Adrenal gland (tissue), 5 donors: ENCODE measurements around the gene CHMP2A.

Experiments used
- POLR2A ChIP-seq, 2 donors: fragments of 450-650 bp; IDR thresholded peaks; one replicate each; pipeline ENCODE4 v1.6.1; 2017; ENCODE audit warnings: antibody characterized with exemption in 2 of 2, mild to moderate bottlenecking in 2 of 2, moderate library complexity in 1 of 2
- TF ChIP-seq, protein P1 (sequence below), 6 experiments: fragments of 450-650 bp in 4 of 6; fragments of 200-600 bp in 2 of 6; sonication (generic) in 1 of 6; IDR thresholded peaks; 1 replicate in 5 of 6; 2 replicates in 1 of 6; pipeline versions ENCODE4 v1.5.1 to v1.8.0; 2016 to 2021; ENCODE audit warnings: antibody characterized with exemption in 6 of 6, mild to moderate bottlenecking in 2 of 6, moderate library complexity in 1 of 6
- donor health status: DM: no; HTN: no; CAD: no.

DNA sequence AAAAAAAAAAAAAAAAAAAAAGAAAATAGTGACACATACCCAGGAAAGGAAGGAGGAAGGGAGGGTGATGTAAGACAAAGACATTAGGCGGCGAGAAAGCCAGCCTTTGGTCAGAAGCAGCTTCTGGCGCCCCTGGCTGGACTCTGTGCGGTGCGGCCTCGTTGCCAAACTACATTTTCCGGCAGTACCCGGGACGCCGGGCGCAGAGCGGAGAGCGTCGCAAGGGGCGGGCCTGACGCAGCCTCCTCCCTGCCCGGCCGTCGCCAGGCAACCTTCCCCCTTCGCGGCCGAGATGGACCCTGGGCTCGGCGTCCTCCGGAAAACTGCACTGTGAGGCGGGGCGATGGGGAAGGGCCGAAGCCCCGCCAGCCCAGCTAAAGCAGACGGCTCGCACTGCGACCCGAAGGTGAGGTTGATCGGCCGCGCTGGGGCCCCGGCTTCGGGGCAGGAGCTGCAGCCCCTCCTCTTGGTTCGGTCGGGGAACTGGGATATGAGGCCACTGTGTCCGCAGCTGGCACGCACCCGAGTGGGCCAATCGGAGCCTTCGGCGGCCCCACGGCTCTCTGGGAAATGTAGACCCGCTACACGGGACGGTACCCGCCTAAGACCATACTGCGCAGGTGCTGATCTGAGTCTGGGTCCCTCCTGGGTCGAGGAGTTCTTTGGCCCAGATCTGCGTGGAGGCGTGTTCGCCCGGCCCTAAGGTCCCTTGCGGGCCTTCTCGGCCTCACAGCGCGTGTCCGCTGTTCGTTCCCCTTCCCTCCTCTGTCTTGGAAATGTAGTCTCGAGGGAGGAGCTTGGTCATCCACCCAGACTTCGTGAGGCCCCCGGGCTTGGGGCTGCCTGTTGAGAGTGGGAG lies 20.5 kb upstream of the CHMP2A start:
- TF ChIP-seq, protein P1, sequence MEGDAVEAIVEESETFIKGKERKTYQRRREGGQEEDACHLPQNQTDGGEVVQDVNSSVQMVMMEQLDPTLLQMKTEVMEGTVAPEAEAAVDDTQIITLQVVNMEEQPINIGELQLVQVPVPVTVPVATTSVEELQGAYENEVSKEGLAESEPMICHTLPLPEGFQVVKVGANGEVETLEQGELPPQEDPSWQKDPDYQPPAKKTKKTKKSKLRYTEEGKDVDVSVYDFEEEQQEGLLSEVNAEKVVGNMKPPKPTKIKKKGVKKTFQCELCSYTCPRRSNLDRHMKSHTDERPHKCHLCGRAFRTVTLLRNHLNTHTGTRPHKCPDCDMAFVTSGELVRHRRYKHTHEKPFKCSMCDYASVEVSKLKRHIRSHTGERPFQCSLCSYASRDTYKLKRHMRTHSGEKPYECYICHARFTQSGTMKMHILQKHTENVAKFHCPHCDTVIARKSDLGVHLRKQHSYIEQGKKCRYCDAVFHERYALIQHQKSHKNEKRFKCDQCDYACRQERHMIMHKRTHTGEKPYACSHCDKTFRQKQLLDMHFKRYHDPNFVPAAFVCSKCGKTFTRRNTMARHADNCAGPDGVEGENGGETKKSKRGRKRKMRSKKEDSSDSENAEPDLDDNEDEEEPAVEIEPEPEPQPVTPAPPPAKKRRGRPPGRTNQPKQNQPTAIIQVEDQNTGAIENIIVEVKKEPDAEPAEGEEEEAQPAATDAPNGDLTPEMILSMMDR (IDR thresholded peaks at IDR 0.05): peak in 2 of 6 experiments; percentile 8 to 23
- TF ChIP-seq POLR2A (IDR thresholded peaks at IDR 0.05): peak; percentile 65 to 71
